H1 (cell line): ENCODE results near the gene CACNA2D1. TPM values are rescaled to one million over a fixed set of nuclear protein-coding genes. Genes with fewer than 3 reads are reported as not detected.

Experiments used
- CTCF ChIA-PET: fragments of 300-600 bp; sonication (Branson Sonifier 250); formaldehyde crosslinking; loops from one replicate; lab custom pipeline; 2021; ENCODE audit not compliant: partially characterized antibody; lab: Charles Lee
- POLR2A ChIA-PET: fragments of 300-600 bp; sonication (Branson Sonifier 250); formaldehyde crosslinking; loops from one replicate; lab custom pipeline; 2021; ENCODE audit warnings: inconsistent platforms; ENCODE audit not compliant: partially characterized antibody; lab: Charles Lee
- DNase-seq, 2 experiments: peaks; one replicate each; pipeline versions ENCODE4 v3.0.0 to v3.0.0-alpha.2; 2010 to 2022; ENCODE audit warnings: low spot score in 2 of 2, low read depth in 1 of 2, mixed read lengths in 1 of 2
- FAIRE-seq: peaks from 2 replicates; lab custom pipeline; 2011; peaks lifted over from hg19 to GRCh38; lab: Jason Lieb, UNC
- H2AFZ ChIP-seq: 2 replicates; pipeline ENCODE4 v1.8.1; 2012; ENCODE audit warnings: low read length, inconsistent platforms
- H2AK5ac ChIP-seq: 2 replicates; pipeline ENCODE4 v1.6.1; 2013; ENCODE audit warnings: low read depth, low read length
- H2BK120ac ChIP-seq: replicated peaks from 2 replicates; pipeline ENCODE3; 2013; ENCODE audit warnings: low read depth, low read length, inconsistent platforms
- H2BK12ac ChIP-seq: 2 replicates; pipeline ENCODE4 v1.6.1; 2013; ENCODE audit warnings: low read depth, low read length
- H2BK15ac ChIP-seq: 2 replicates; pipeline ENCODE4 v1.6.1; 2013; ENCODE audit warnings: low read length
- H2BK20ac ChIP-seq: 2 replicates; pipeline ENCODE4 v1.6.1; 2013; ENCODE audit warnings: low read length
- H2BK5ac ChIP-seq: 2 replicates; pipeline ENCODE4 v1.6.1; 2013; ENCODE audit warnings: low read depth, low read length
- H3K14ac ChIP-seq: 2 replicates; pipeline ENCODE4 v1.6.1; 2013; ENCODE audit warnings: inconsistent platforms; ENCODE audit not compliant: insufficient read length
- H3K18ac ChIP-seq: 2 replicates; pipeline ENCODE4 v1.6.1; 2013; ENCODE audit warnings: low read length; ENCODE audit errors: extremely low read depth
- H3K23ac ChIP-seq: 2 replicates; pipeline ENCODE4 v1.6.1; 2013; ENCODE audit warnings: inconsistent platforms; ENCODE audit not compliant: insufficient read length
- H3K23me2 ChIP-seq: 2 replicates; pipeline ENCODE4 v1.6.1; 2013; ENCODE audit warnings: low read depth, low read length
- H3K27ac ChIP-seq: 2 replicates; pipeline ENCODE4 v1.6.1; 2011; ENCODE audit warnings: low read depth, low read length, inconsistent platforms
- H3K27me3 ChIP-seq, 4 experiments: replicated peaks in 1 of 4; 1 replicate in 1 of 4; 2 replicates in 3 of 4; pipeline versions ENCODE4 v1.6.1 to v1.8.1; 2011 to 2013; ENCODE audit warnings: low read length in 3 of 4, mild to moderate bottlenecking in 3 of 4, inconsistent platforms in 2 of 4, mixed read lengths in 2 of 4, moderate library complexity in 1 of 4; ENCODE audit not compliant: control insufficient read depth in 3 of 4, insufficient read depth in 3 of 4; ENCODE audit errors: extremely low read depth in 1 of 4
- H3K36me3 ChIP-seq, 4 experiments: 2 replicates each; pipeline versions ENCODE4 v1.6.1 to v1.8.1; 2011 to 2013; ENCODE audit warnings: mild to moderate bottlenecking in 4 of 4, low read length in 3 of 4, moderate library complexity in 2 of 4, control low read depth in 1 of 4, inconsistent platforms in 1 of 4; ENCODE audit not compliant: insufficient read depth in 4 of 4, control insufficient read depth in 2 of 4
- H3K4ac ChIP-seq: replicated peaks from 2 replicates; pipeline ENCODE3; 2013; ENCODE audit warnings: low read length, low read depth, mixed read lengths, inconsistent platforms; ENCODE audit not compliant: insufficient read length
- H3K4me1 ChIP-seq, 4 experiments: replicated peaks in 1 of 4; 1 replicate in 1 of 4; 2 replicates in 3 of 4; pipeline versions ENCODE4 v1.6.1 to v1.8.1; 2011 to 2013; ENCODE audit warnings: low read length in 3 of 4, inconsistent platforms in 2 of 4, mixed read lengths in 1 of 4; ENCODE audit not compliant: insufficient read depth in 4 of 4, control insufficient read depth in 3 of 4
- H3K4me2 ChIP-seq, 2 experiments: 2 replicates each; pipeline versions ENCODE4 v1.6.1 to v1.8.1; 2011 to 2013; ENCODE audit warnings: low read depth in 2 of 2, low read length in 2 of 2, control low read depth in 1 of 2, inconsistent platforms in 1 of 2, mild to moderate bottlenecking in 1 of 2; ENCODE audit not compliant: insufficient read depth in 1 of 2
- H3K4me3 ChIP-seq, 4 experiments: fragments of 200-600, 300-600 bp in 1 of 4; sonication (generic), shearing (Covaris generic), sonication (Bioruptor Twin) in 1 of 4; 2 replicates each; pipeline versions ENCODE4 v1.5.1 to v1.8.1; 2011 to 2016; ENCODE audit warnings: low read length in 4 of 4, low read depth in 3 of 4, control low read depth in 2 of 4, inconsistent platforms in 2 of 4, mild to moderate bottlenecking in 2 of 4, mixed read lengths in 1 of 4, moderate library complexity in 1 of 4; ENCODE audit not compliant: insufficient read depth in 2 of 4; ENCODE audit errors: extremely low read depth in 1 of 4
- H3K56ac ChIP-seq: replicated peaks from 2 replicates; pipeline ENCODE3; 2013; ENCODE audit warnings: low read depth, mild to moderate bottlenecking, mixed read lengths, low read length, inconsistent platforms; ENCODE audit not compliant: insufficient read length
- H3K79me1 ChIP-seq: 2 replicates; pipeline ENCODE4 v1.6.1; 2013; ENCODE audit warnings: low read depth, low read length, control low read depth
- H3K79me2 ChIP-seq, 2 experiments: 2 replicates each; pipeline versions ENCODE4 v1.6.1 to v1.8.1; 2012 to 2013; ENCODE audit warnings: low read length in 2 of 2, mild to moderate bottlenecking in 2 of 2, inconsistent platforms in 1 of 2; ENCODE audit not compliant: insufficient read depth in 2 of 2, control insufficient read depth in 1 of 2
- H3K9ac ChIP-seq, 4 experiments: replicated peaks in 1 of 4; 1 replicate in 1 of 4; 2 replicates in 3 of 4; pipeline versions ENCODE4 v1.6.1 to v1.8.1; 2011 to 2013; ENCODE audit warnings: low read depth in 3 of 4, low read length in 3 of 4, control low read depth in 2 of 4, mild to moderate bottlenecking in 2 of 4, moderate library complexity in 2 of 4, inconsistent platforms in 1 of 4; ENCODE audit errors: extremely low read depth in 1 of 4
- H3K9me3 ChIP-seq, 2 experiments: 2 replicates each; pipeline versions ENCODE4 v1.6.1 to v1.8.1; 2012 to 2013; ENCODE audit warnings: mild to moderate bottlenecking in 2 of 2, moderate library complexity in 2 of 2, control low read depth in 1 of 2, inconsistent platforms in 1 of 2, low read depth in 1 of 2, low read length in 1 of 2, mixed read lengths in 1 of 2; ENCODE audit not compliant: insufficient read depth in 2 of 2
- H4K20me1 ChIP-seq, 2 experiments: replicated peaks in 1 of 2; 2 replicates each; pipeline versions ENCODE3 to v1.8.1; 2011 to 2013; ENCODE audit warnings: inconsistent platforms in 2 of 2, low read length in 2 of 2, mild to moderate bottlenecking in 1 of 2; ENCODE audit not compliant: insufficient read depth in 2 of 2, control insufficient read depth in 1 of 2
- H4K5ac ChIP-seq: 2 replicates; pipeline ENCODE4 v1.6.1; 2013; ENCODE audit warnings: low read length, low read depth, mixed read lengths, inconsistent platforms; ENCODE audit not compliant: insufficient read length
- H4K8ac ChIP-seq: 2 replicates; pipeline ENCODE4 v1.8.0; 2013; ENCODE audit warnings: mild to moderate bottlenecking, moderate library complexity, low read length, inconsistent platforms; ENCODE audit not compliant: insufficient read depth; ENCODE audit errors: extremely low read depth
- H4K91ac ChIP-seq: replicated peaks from 2 replicates; pipeline ENCODE3; 2013; ENCODE audit warnings: low read length, mixed read lengths, inconsistent platforms; ENCODE audit not compliant: insufficient read length
- ASH2L ChIP-seq: fragments of 200-600, 300-600 bp; sonication (generic); IDR thresholded peaks from one replicate; pipeline ENCODE4 v1.7.1; 2017; ENCODE audit warnings: low read length
- ATF2 ChIP-seq: IDR thresholded peaks from 2 replicates; pipeline ENCODE4 v1.6.1; 2012; ENCODE audit warnings: low read length, inconsistent platforms
- BCL11A ChIP-seq, 2 experiments: IDR thresholded peaks; one replicate each; pipeline ENCODE4 v1.6.1; 2011; ENCODE audit warnings: low read depth in 2 of 2, low read length in 2 of 2, mild to moderate bottlenecking in 2 of 2
- CBX8 ChIP-seq: fragments of 300-800, 300-1000 bp; sonication (generic); IDR thresholded peaks from 2 replicates; pipeline ENCODE4 v1.7.1; 2016; ENCODE audit warnings: low read depth, low read length, borderline replicate concordance
- CTBP2 ChIP-seq: IDR thresholded peaks from 2 replicates; pipeline ENCODE4 v1.7.0; 2011; ENCODE audit warnings: borderline replicate concordance, mild to moderate bottlenecking, moderate library complexity, mixed read lengths, low read length; ENCODE audit not compliant: insufficient read depth, insufficient read length
- KDM5A ChIP-seq: fragments of 200-600 bp; IDR thresholded peaks from 2 replicates; pipeline ENCODE4 v1.7.1; 2012; ENCODE audit warnings: mild to moderate bottlenecking, low read length, inconsistent platforms, mixed read lengths
- MAFK ChIP-seq: IDR thresholded peaks from 2 replicates; pipeline ENCODE4 v1.6.1; 2012; ENCODE audit warnings: low read depth, mild to moderate bottlenecking, improper control_type of control experiment, low read length
- NANOG ChIP-seq: IDR thresholded peaks from 2 replicates; pipeline ENCODE4 v1.6.1; 2011; ENCODE audit warnings: low read length, low read depth, mild to moderate bottlenecking, inconsistent platforms; ENCODE audit not compliant: insufficient read depth, poor library complexity, severe bottlenecking
- RFX5 ChIP-seq: IDR thresholded peaks from 2 replicates; pipeline ENCODE4 v1.6.1; 2011; ENCODE audit warnings: low read depth, low read length, improper control_type of control experiment, borderline replicate concordance
- SIRT6 ChIP-seq: IDR thresholded peaks from one replicate; pipeline ENCODE4 v1.7.1; 2012; ENCODE audit warnings: low read length, inconsistent platforms
- TAF7 ChIP-seq: optimal IDR thresholded peaks from 2 replicates; pipeline ENCODE3; 2011; ENCODE audit warnings: low read depth, mild to moderate bottlenecking, inconsistent platforms, low read length, moderate library complexity, borderline replicate concordance
- WGBS, 2 experiments: shearing (Covaris generic) in 1 of 2; methylation state at CpG; one replicate each; pipeline versions ENCODE4 v1.1.6 to v1.1.7; 2013 to 2015; ENCODE audit warnings: low lambda C conversion rate in 2 of 2, mixed read lengths in 2 of 2, inconsistent platforms in 1 of 2, low coverage in 1 of 2, missing lambda C conversion rate in 1 of 2; ENCODE audit not compliant: insufficient replicate concordance in 2 of 2, insufficient coverage in 1 of 2, insufficient read length in 1 of 2; ENCODE audit errors: extremely low coverage in 1 of 2, missing lambda C conversion rate in 1 of 2; 5-methylcytosine and 5-hydroxymethylcytosine counted together
- polyA plus RNA-seq, 7 experiments: library from polyadenylated mRNA; depleted of rRNA in 3 of 7; stranded (reverse) in 5 of 7; unstranded in 2 of 7; fragments of >200 nt in 5 of 7; fragments of 200-250 nt in 2 of 7; gene quantifications; 1 replicate in 5 of 7; 2 replicates in 1 of 7; 4 replicates in 1 of 7; pipeline versions ENCODE4 v1.2.1 to v1.2.3, GENCODE V29; 2011 to 2013; ENCODE audit warnings: missing spikeins in 2 of 7, mixed read lengths in 2 of 7
- total RNA-seq: library from RNA; stranded (reverse); fragmentation: NEBNext Ultra II Directional; extraction: Animal tissue kit (Norgen Biotek cat#: 25700); gene quantifications from 2 replicates; pipeline ENCODE4 v1.2.1, GENCODE V29; 2021
- TF ChIP-seq, protein P1 (sequence below): IDR thresholded peaks from 2 replicates; pipeline ENCODE4 v1.6.1; 2012; ENCODE audit warnings: inconsistent platforms

The CACNA2D1 gene
- total and polyA plus RNA-seq, 2 of the 8 experiments (the other 6 are each of a cell fraction or from before 2014, with no cell fraction given): 4.3 to 27.3 TPM

- 93% methylated on average over 5 of the region's 5 CpGs; no CpG with 5 or more reads in 1 of the 2 experiments for WGBS, 2 experiments
- no peak for TF ChIP-seq TAF7
- no peak for TF ChIP-seq ASH2L
- no peak for TF ChIP-seq KDM5A
- no peak for TF ChIP-seq ATF2
- no peak for TF ChIP-seq CBX8
- TF ChIP-seq RFX5: no peak
- no peak for TF ChIP-seq SIRT6
- TF ChIP-seq NANOG: no peak
- TF ChIP-seq CTBP2: no peak
- TF ChIP-seq, protein P1, sequence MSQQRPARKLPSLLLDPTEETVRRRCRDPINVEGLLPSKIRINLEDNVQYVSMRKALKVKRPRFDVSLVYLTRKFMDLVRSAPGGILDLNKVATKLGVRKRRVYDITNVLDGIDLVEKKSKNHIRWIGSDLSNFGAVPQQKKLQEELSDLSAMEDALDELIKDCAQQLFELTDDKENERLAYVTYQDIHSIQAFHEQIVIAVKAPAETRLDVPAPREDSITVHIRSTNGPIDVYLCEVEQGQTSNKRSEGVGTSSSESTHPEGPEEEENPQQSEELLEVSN: no peak
- no peak for TF ChIP-seq BCL11A (IDR thresholded peaks at IDR 0.05; ENCODE audit: low read depth in 2 of 2, low read length in 2 of 2)
- TF ChIP-seq MAFK: no peak
Observed at GRCh38 chr7:82423446-82423845, 20.1 kb downstream of the CACNA2D1 start.

More at GRCh38 chr7:82423446-82423845, 20.1 kb downstream of the CACNA2D1 start:
- Histone ChIP-seq H4K5ac (no peak overlapping the region), H3K79me1 (no peaks in the 10 kb centered on the region; the same call in 1 of the 2 replicates), H3K4me2 (no peak overlapping the region), H2AFZ (no peak overlapping the region), H4K91ac (no peak overlapping the region), H4K8ac (no peak overlapping the region), H3K4me3 (no peak overlapping the region), H2BK12ac (no peak overlapping the region), H3K23ac (no peak overlapping the region), H3K36me3 (no peaks in the 10 kb centered on the region), H2BK15ac (no peak overlapping the region), H4K20me1 (no peaks in the 10 kb centered on the region), H3K18ac (no peak overlapping the region), H2BK20ac (no peak overlapping the region), H2AK5ac (no peak overlapping the region), H3K56ac (no peak overlapping the region), H3K27ac (no peak overlapping the region), H2BK120ac (no peak overlapping the region), H3K79me2 (peaks cover 0 to 51% of the 10 kb centered on the region in 2 experiments; a peak in 2 of 4 replicates), H3K14ac (no peak overlapping the region), H3K9me3 (no peaks in the 10 kb centered on the region), H2BK5ac (no peak overlapping the region), H3K4me1 (no peaks in the 10 kb centered on the region), H3K23me2 (no peaks in the 10 kb centered on the region), H3K4ac (no peak overlapping the region), H3K9ac (no peak overlapping the region), H3K27me3 (no peaks in the 10 kb centered on the region)
- POLR2A ChIA-PET: interaction anchor here (1.4 kb wide), 1 partner anchor 19 kb away, joined by 4 read pairs; no protein-coding TSS in a partner anchor
- CTCF ChIA-PET: interaction anchor here (0.9 kb wide), 1 partner anchor 59 kb away, joined by 3 read pairs; no protein-coding TSS in a partner anchor
- no peak for DNase-seq
- peak; percentile 65 for FAIRE-seq
